Liver (tissue), 2 donors: ENCODE measurements around the gene TXN.

Experiments
- YY1 ChIP-seq: IDR thresholded peaks from 2 replicates; pipeline ENCODE4 v1.6.1; 2016; ENCODE audit warnings: antibody characterized with exemption, mild to moderate bottlenecking
- TF ChIP-seq, protein P1 (sequence below): fragments of 150-350 bp; IDR thresholded peaks from 2 replicates; pipeline ENCODE4 v1.5.1; 2017; ENCODE audit warnings: improper control_type of control experiment, low read depth, low read length; ENCODE audit not compliant: missing input control
- TF ChIP-seq, protein P2 (sequence below): IDR thresholded peaks from 2 replicates; pipeline ENCODE4 v1.6.1; 2016; ENCODE audit warnings: antibody characterized with exemption, mild to moderate bottlenecking
- TF ChIP-seq, protein P3 (sequence below): IDR thresholded peaks from 2 replicates; pipeline ENCODE4 v1.6.1; 2016; ENCODE audit warnings: antibody characterized with exemption
- donor health status: healthy.

DNA sequence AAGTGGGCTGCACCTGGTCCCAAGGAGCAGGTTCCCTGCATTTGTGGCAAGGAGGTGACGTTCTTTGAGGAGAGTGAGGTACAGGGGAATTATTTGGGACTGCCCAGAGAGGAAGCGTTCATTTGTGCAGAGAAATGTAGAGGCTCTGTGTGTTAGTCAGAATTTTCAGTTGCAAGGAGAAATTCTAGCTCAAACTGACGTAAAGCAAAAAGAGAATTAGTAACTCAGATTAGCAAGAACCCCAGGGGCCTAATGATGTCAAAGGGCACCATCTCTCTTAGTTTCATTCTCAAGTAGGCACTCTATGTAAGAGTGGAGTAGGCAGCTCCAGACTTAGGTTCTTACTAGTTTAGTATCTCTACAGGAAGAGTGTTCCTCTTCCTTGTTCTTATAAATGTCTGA is 2.4 kb upstream of the TXN start:
- TF ChIP-seq, protein P1, sequence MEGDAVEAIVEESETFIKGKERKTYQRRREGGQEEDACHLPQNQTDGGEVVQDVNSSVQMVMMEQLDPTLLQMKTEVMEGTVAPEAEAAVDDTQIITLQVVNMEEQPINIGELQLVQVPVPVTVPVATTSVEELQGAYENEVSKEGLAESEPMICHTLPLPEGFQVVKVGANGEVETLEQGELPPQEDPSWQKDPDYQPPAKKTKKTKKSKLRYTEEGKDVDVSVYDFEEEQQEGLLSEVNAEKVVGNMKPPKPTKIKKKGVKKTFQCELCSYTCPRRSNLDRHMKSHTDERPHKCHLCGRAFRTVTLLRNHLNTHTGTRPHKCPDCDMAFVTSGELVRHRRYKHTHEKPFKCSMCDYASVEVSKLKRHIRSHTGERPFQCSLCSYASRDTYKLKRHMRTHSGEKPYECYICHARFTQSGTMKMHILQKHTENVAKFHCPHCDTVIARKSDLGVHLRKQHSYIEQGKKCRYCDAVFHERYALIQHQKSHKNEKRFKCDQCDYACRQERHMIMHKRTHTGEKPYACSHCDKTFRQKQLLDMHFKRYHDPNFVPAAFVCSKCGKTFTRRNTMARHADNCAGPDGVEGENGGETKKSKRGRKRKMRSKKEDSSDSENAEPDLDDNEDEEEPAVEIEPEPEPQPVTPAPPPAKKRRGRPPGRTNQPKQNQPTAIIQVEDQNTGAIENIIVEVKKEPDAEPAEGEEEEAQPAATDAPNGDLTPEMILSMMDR, result no peak
- no peak for TF ChIP-seq YY1
- TF ChIP-seq, protein P2, sequence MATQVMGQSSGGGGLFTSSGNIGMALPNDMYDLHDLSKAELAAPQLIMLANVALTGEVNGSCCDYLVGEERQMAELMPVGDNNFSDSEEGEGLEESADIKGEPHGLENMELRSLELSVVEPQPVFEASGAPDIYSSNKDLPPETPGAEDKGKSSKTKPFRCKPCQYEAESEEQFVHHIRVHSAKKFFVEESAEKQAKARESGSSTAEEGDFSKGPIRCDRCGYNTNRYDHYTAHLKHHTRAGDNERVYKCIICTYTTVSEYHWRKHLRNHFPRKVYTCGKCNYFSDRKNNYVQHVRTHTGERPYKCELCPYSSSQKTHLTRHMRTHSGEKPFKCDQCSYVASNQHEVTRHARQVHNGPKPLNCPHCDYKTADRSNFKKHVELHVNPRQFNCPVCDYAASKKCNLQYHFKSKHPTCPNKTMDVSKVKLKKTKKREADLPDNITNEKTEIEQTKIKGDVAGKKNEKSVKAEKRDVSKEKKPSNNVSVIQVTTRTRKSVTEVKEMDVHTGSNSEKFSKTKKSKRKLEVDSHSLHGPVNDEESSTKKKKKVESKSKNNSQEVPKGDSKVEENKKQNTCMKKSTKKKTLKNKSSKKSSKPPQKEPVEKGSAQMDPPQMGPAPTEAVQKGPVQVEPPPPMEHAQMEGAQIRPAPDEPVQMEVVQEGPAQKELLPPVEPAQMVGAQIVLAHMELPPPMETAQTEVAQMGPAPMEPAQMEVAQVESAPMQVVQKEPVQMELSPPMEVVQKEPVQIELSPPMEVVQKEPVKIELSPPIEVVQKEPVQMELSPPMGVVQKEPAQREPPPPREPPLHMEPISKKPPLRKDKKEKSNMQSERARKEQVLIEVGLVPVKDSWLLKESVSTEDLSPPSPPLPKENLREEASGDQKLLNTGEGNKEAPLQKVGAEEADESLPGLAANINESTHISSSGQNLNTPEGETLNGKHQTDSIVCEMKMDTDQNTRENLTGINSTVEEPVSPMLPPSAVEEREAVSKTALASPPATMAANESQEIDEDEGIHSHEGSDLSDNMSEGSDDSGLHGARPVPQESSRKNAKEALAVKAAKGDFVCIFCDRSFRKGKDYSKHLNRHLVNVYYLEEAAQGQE, result no peak
- TF ChIP-seq, protein P3, sequence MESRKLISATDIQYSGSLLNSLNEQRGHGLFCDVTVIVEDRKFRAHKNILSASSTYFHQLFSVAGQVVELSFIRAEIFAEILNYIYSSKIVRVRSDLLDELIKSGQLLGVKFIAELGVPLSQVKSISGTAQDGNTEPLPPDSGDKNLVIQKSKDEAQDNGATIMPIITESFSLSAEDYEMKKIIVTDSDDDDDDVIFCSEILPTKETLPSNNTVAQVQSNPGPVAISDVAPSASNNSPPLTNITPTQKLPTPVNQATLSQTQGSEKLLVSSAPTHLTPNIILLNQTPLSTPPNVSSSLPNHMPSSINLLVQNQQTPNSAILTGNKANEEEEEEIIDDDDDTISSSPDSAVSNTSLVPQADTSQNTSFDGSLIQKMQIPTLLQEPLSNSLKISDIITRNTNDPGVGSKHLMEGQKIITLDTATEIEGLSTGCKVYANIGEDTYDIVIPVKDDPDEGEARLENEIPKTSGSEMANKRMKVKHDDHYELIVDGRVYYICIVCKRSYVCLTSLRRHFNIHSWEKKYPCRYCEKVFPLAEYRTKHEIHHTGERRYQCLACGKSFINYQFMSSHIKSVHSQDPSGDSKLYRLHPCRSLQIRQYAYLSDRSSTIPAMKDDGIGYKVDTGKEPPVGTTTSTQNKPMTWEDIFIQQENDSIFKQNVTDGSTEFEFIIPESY, result no peak
